ENCODE measurements around the gene TBL1X. TPM values are rescaled to one million over a fixed set of nuclear protein-coding genes. Genes with fewer than 3 reads are reported as not detected.

Gene TBL1X
- total and polyA plus RNA-seq, 2 of the 4 experiments (the other 2 are of a cell fraction) = 16.2 to 20.8 TPM

- ChIA-PET CTCF (no interaction called here), POLR2A (ENCODE audit: unreplicated experiment) (no interaction called here)
- peaks cover 19 to 64% of the 10 kb centered on the region in 2 experiments for H3K79me1 ChIP-seq (ENCODE audit: low read depth in 1 of 2, low read length in 2 of 2)
- H2BK15ac ChIP-seq (ENCODE audit: low read depth, low read length) = no peak overlapping the region
- no peak overlapping the region for H3K56ac ChIP-seq (ENCODE audit: extremely low read depth, insufficient read depth, low read length)
- H2BK20ac ChIP-seq (ENCODE audit: low read depth, low read length) = no peak overlapping the region
- peaks cover 8% of the 10 kb centered on the region; the same call in 1 of the 2 replicates for H3K9me1 ChIP-seq (ENCODE audit: insufficient read depth, low read length)
- H3K9me3 ChIP-seq (ENCODE audit: control insufficient read depth, insufficient read depth, low read length) = no peaks in the 10 kb centered on the region; the same call in 1 of the 2 replicates
- H3K36me3 ChIP-seq (ENCODE audit: control insufficient read depth, insufficient read depth, low read length) = no peaks in the 10 kb centered on the region
- no peaks in the 10 kb centered on the region for H3K27me3 ChIP-seq (ENCODE audit: control insufficient read depth, insufficient read depth, low read length)
- no CpG with 5 or more reads among the region's 7 CpGs for WGBS, 2 experiments (ENCODE audit: extremely low coverage in 2 of 2, insufficient read length in 1 of 2)
- H3K4ac ChIP-seq (ENCODE audit: low read depth, low read length) = no peak overlapping the region
- H3K23ac ChIP-seq (ENCODE audit: low read depth, low read length) = no peak overlapping the region
- no peak overlapping the region for H2AK9ac ChIP-seq (replicated peaks; ENCODE audit: low read depth, low read length, poor library complexity)
- no peak overlapping the region for H3K4me2 ChIP-seq (ENCODE audit: low read depth, low read length)
- H4K5ac ChIP-seq (ENCODE audit: low read depth, low read length) = no peak overlapping the region
- H3K14ac ChIP-seq (replicated peaks; ENCODE audit: low read depth, low read length) = no peak overlapping the region
- BruUV-seq (replicated peaks) = no TSS peak
- H3K4me3 ChIP-seq (ENCODE audit: insufficient read depth, low read depth, low read length) = no peak overlapping the region
- no peak for TF ChIP-seq RFX5 (IDR thresholded peaks at IDR 0.05; ENCODE audit: low read depth, low read length)
- dilution Hi-C loops (cut with HindIII; ENCODE audit: low sequenced_read_pairs, unreplicated experiment) (no loop called here), intact Hi-C loops (cut with micrococcal nuclease) (no loop called here), in situ Hi-C loops (cut with MboI; ENCODE audit: low sequenced_read_pairs) (no loop called here)
- H3K18ac ChIP-seq (ENCODE audit: low read depth, low read length) = no peak overlapping the region
- H2AK5ac ChIP-seq (ENCODE audit: low read depth, low read length) = no peak overlapping the region
- peaks cover 32% of the 10 kb centered on the region for H4K20me1 ChIP-seq (ENCODE audit: insufficient read depth, low read length)
- no peak overlapping the region for H2BK120ac ChIP-seq (ENCODE audit: low read depth, low read length)
- no peak overlapping the region for H4K8ac ChIP-seq (ENCODE audit: low read depth in 2 of 2, low read length in 2 of 2)
- no peak overlapping the region for H3K27ac ChIP-seq (ENCODE audit: insufficient read depth, low read length)
- no peak overlapping the region for H3K9ac ChIP-seq (ENCODE audit: low read depth, low read length)
- ATAC-seq (ENCODE audit: low read depth) (no peak), DNase-seq (no peak)
- peaks cover 21% of the 10 kb centered on the region for H3K4me1 ChIP-seq (ENCODE audit: control insufficient read depth, insufficient read depth, low read length)
- H4K91ac ChIP-seq (ENCODE audit: insufficient read depth, low read depth, low read length) = no peak overlapping the region
- H2BK5ac ChIP-seq (ENCODE audit: low read depth, low read length, poor library complexity, severe bottlenecking) = no peak overlapping the region
- H2AFZ ChIP-seq (replicated peaks; ENCODE audit: low read length, poor library complexity) = no peak overlapping the region
Measured at GRCh38 chrX:9528498-9528897, 63.6 kb downstream of the TBL1X start.

Measured in IMR-90 (cell line).